Measurements from ENCODE around the gene GP9. TPM values are rescaled to one million over a fixed set of nuclear protein-coding genes. Genes with fewer than 3 reads are reported as not detected.
A peak's percentile ranks its signal among the peaks of the same experiment; 100 is the strongest.

The GP9 gene
- total RNA-seq, 2 experiments from 2014 or later = not detected

DNA sequence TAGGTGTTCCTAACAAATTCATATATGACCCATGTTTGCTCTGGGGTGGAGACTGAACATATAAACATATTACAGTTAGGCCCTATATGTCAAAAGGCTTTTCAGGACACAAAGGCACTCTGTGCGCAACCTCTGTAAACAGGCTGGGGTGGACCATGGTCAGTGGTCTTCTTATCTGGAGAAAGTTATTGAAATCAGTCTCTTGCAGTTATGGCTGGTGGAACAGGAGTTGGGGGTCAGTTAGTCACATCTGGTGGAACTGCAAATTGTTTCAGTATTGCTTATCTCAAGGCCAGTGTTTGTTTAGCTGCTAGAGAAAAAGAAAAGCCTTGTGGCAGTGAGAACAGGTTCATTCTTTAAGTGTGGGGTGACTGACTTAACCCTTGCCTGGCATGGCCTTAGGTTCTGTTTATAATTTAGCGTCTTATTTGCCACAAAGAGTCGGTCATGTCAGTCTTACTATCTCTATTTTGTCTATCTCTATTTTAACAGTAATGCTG lies 5.9 kb upstream of the GP9 start:
- Mint-ChIP-seq H3K27ac (peak overlapping the region; percentile 26), H3K36me3 (ENCODE audit: low read depth) (no peaks in the 10 kb centered on the region), H3K4me3 (no peak overlapping the region), H3K4me1 (ENCODE audit: low read depth) (peaks cover 14% of the 10 kb centered on the region), H3K27me3 (ENCODE audit: low read depth) (peaks cover 7% of the 10 kb centered on the region), H3K9me3 (ENCODE audit: insufficient read depth) (no peaks in the 10 kb centered on the region)
- no peak for ATAC-seq
- DNase-seq = no peak
- ChIA-PET CTCF (interaction anchor here (1.8 to 6.0 kb wide), 8 partner anchors 11 to 191 kb away, joined by 13 to 116 read pairs (median 66); partner anchors contain the start of gene RAB43), POLR2A (no interaction called here)

- Mint-ChIP-seq H3K4me3 (no peak overlapping the region), H3K36me3 (ENCODE audit: low read depth) (no peaks in the 10 kb centered on the region), H3K4me1 (ENCODE audit: low read depth) (peaks cover 14% of the 10 kb centered on the region), H3K9me3 (ENCODE audit: insufficient read depth) (no peaks in the 10 kb centered on the region), H3K27me3 (ENCODE audit: low read depth) (peaks cover 7% of the 10 kb centered on the region), H3K27ac (no peak overlapping the region)
- CTCF ChIA-PET = interaction anchor here (0.6 to 0.9 kb wide), 2 partner anchors 86 to 105 kb away, joined by 3 read pairs; no protein-coding TSS in a partner anchor
- DNase-seq (no peak), ATAC-seq (no peak)
- POLR2A ChIA-PET = interaction anchor here (0.5 kb wide), 1 partner anchor 42 kb away, joined by 3 read pairs; no protein-coding TSS in a partner anchor
Observed at GRCh38 chr3:129056451-129057173, 4.0 kb upstream of the GP9 start.

DNA sequence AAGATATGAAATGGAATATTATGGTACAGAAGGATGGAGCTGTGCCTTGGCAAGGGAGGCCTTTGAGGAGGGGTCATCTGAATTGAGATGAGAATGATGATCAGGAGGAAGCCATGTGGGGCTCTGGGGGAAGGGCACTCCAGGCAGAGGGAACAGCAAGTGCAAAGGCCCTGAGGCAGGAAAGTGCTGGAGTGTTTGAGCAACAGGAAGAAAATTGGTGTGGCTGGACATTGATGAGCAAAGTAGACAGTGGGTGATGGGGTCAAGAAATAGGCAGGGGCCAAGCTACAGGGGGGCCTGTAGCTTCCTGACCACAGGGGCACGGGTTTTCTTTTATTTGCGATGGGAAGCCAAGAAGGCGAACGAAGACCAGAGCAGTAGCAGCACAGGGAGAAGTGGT lies 3.3 kb upstream of the GP9 start:
- DNase-seq (no peak), ATAC-seq (no peak)
- Mint-ChIP-seq H3K4me1 (ENCODE audit: low read depth) (peaks cover 14% of the 10 kb centered on the region), H3K27ac (no peak overlapping the region), H3K27me3 (ENCODE audit: low read depth) (peaks cover 7% of the 10 kb centered on the region), H3K36me3 (ENCODE audit: low read depth) (no peaks in the 10 kb centered on the region), H3K9me3 (ENCODE audit: insufficient read depth) (no peaks in the 10 kb centered on the region), H3K4me3 (no peak overlapping the region)
- CTCF ChIA-PET = interaction anchor here (0.9 kb wide), 1 partner anchor 86 kb away, joined by 3 read pairs; no protein-coding TSS in a partner anchor
- POLR2A ChIA-PET = no interaction called here

DNA sequence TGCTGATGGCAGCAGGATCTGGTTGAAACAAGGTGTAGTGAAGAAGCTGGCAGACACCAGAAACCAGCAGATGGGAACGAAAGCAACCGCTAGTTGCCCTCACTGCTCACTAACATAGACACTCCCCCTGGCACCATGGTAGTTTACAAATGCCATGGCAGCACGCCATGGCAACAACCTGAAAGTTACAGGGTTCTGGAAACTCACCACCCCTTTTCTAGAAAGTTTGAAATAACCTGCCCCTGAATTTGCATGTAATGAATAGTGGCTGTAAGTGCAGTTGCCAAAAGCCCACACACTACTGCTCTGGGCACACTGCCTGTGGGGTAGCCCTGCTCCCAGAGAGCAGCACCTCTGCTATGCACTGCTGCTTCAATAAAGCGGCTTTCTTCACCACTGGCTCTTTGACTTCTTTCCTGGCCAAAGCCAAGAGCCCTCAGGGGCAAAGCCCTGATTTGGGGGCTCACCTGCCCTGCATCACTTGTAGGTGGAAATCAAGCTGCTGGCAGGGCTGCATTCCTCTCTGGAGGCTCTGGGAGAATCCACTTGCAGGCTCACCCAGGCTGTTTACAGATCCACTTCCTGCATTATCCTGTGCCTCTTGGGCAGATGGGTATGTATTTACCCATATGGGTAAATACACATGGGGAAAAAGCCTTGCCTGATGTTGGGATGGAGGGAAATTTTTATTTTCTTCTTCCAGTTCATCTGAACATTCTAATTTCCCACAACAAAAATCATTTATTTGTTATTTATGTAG lies 2.0 kb upstream of the GP9 start:
- ATAC-seq = peak; percentile 29
- no peak overlapping the region for H3K27ac Mint-ChIP-seq
- POLR2A ChIA-PET = interaction anchor here (0.6 kb wide), 1 partner anchor 15 kb away, joined by 3 read pairs; no protein-coding TSS in a partner anchor

GRCh38 chr3:129059311-129059958 lies 1.1 kb upstream of the GP9 start:
- ATAC-seq = no peak
- H3K27ac Mint-ChIP-seq = no peak overlapping the region
- H3K27me3 Mint-ChIP-seq (ENCODE audit: low read depth) = peaks cover 7% of the 10 kb centered on the region
- DNase-seq = no peak
- POLR2A ChIA-PET = no interaction called here
- H3K9me3 Mint-ChIP-seq (ENCODE audit: insufficient read depth) = no peaks in the 10 kb centered on the region
- no peak overlapping the region for H3K4me3 Mint-ChIP-seq
- H3K36me3 Mint-ChIP-seq (ENCODE audit: low read depth) = no peaks in the 10 kb centered on the region
- CTCF ChIA-PET = interaction anchor here (1.2 kb wide), 1 partner anchor 33 kb away, joined by 3 read pairs; no protein-coding TSS in a partner anchor
- peaks cover 6% of the 10 kb centered on the region for H3K4me1 Mint-ChIP-seq (ENCODE audit: low read depth)

More for the DNA sequence above, 2.0 kb upstream of the GP9 start:
- no peaks in the 10 kb centered on the region for H3K9me3 Mint-ChIP-seq (ENCODE audit: insufficient read depth)
- DNase-seq = no peak
- CTCF ChIA-PET = no interaction called here
- H3K36me3 Mint-ChIP-seq (ENCODE audit: low read depth) = no peaks in the 10 kb centered on the region
- H3K4me1 Mint-ChIP-seq (ENCODE audit: low read depth) = peaks cover 9% of the 10 kb centered on the region
- no peak overlapping the region for H3K4me3 Mint-ChIP-seq
- peaks cover 7% of the 10 kb centered on the region for H3K27me3 Mint-ChIP-seq (ENCODE audit: low read depth)

GRCh38 chr3:129061023-129061887 lies 676 bp downstream of the GP9 start:
- no peak overlapping the region for H3K27ac Mint-ChIP-seq
- CTCF ChIA-PET = no interaction called here
- DNase-seq (no peak), ATAC-seq (no peak)
- H3K27me3 Mint-ChIP-seq (ENCODE audit: low read depth) = peaks cover 7% of the 10 kb centered on the region
- no peaks in the 10 kb centered on the region for H3K36me3 Mint-ChIP-seq (ENCODE audit: low read depth)
- H3K9me3 Mint-ChIP-seq (ENCODE audit: insufficient read depth) = no peaks in the 10 kb centered on the region
- peaks cover 6% of the 10 kb centered on the region for H3K4me1 Mint-ChIP-seq (ENCODE audit: low read depth)
- POLR2A ChIA-PET = no interaction called here
- no peak overlapping the region for H3K4me3 Mint-ChIP-seq

GRCh38 chr3:129061888-129062834 lies 1.6 kb downstream of the GP9 start:
- DNase-seq (no peak), ATAC-seq (no peak)
- POLR2A ChIA-PET = interaction anchor here (0.7 kb wide), 1 partner anchor 9 kb away, joined by 4 read pairs; no protein-coding TSS in a partner anchor
- Mint-ChIP-seq H3K4me3 (no peak overlapping the region), H3K36me3 (ENCODE audit: low read depth) (no peaks in the 10 kb centered on the region), H3K27ac (no peak overlapping the region), H3K27me3 (ENCODE audit: low read depth) (peaks cover 3% of the 10 kb centered on the region), H3K4me1 (ENCODE audit: low read depth) (peaks cover 6% of the 10 kb centered on the region), H3K9me3 (ENCODE audit: insufficient read depth) (no peaks in the 10 kb centered on the region)
- CTCF ChIA-PET = interaction anchor here (8.8 kb wide), 1 partner anchor 10 kb away, joined by 116 read pairs; no protein-coding TSS in a partner anchor

DNA sequence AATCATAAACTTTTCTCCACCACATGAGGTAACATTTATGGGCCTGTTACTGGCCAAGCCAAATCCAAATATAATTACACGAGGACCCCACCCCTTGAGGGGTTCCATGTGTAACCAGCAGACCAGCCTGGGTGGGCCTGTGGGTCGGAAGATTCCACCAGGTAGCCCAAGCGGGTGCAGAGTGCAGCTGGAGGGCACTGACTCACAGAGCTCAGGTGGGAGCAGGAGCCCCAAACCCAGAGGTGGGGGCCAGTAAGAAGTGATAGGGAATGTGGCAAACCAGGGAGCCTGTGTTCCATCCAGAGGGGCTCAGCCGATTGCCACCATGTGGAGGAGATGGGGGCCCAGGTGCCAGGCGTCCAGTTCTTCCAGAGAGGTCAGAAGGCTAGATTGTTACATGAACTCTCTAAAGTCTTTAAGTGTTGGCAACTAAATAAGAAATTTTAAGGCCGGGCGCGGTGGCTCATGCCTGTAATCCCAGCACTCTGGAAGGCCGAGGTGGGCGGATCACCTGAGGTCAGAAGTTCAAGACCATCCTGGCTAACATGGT lies 2.6 kb downstream of the GP9 start:
- Mint-ChIP-seq H3K4me1 (ENCODE audit: low read depth) (peaks cover 12% of the 10 kb centered on the region), H3K4me3 (no peak overlapping the region), H3K27me3 (ENCODE audit: low read depth) (peaks cover 2% of the 10 kb centered on the region), H3K27ac (no peak overlapping the region), H3K36me3 (ENCODE audit: low read depth) (peaks cover 2% of the 10 kb centered on the region), H3K9me3 (ENCODE audit: insufficient read depth) (no peaks in the 10 kb centered on the region)
- ChIA-PET POLR2A (no interaction called here), CTCF (interaction anchor here (8.8 kb wide), 1 partner anchor 11 kb away, joined by 116 read pairs; no protein-coding TSS in a partner anchor)
- DNase-seq (no peak), ATAC-seq (no peak)

DNA sequence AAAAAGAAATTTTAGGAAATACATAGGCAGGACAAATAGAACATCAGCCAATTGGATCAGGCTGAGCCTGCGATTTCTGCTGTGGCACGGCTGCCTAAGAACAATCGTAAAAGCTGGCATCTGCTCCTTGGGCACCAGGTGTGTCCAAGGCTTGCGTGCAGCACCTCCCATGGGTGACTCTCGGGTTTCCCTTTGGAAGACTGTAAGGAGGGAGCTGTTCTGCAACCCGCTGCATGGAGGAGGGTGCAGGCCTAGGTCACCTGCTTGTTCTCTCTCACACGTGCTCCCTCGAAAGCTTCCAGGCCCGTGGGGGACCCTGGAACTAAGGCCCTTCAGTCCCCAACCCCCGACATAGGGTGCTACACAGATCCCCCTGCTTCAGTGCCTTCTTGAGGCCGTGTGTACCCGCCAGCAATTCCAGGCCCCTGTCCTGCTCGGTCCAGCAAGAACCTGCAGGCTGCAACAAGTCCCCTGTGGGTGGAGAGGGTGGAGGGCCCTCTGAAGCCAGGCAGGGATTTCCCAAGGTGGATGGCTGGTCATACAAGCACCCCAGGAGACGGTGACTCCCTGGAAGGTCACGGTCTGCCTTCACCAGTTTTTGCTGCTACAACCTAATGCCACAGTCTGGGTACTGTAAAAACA lies 3.4 kb downstream of the GP9 start:
- Mint-ChIP-seq H3K36me3 (ENCODE audit: low read depth) (peaks cover 2% of the 10 kb centered on the region), H3K27ac (no peak overlapping the region), H3K9me3 (ENCODE audit: insufficient read depth) (no peaks in the 10 kb centered on the region), H3K4me3 (no peak overlapping the region), H3K27me3 (ENCODE audit: low read depth) (peaks cover 2% of the 10 kb centered on the region), H3K4me1 (ENCODE audit: low read depth) (peaks cover 8% of the 10 kb centered on the region)
- ChIA-PET CTCF (interaction anchor here (0.6 to 8.8 kb wide), 2 partner anchors 12 to 181 kb away, joined by 3 to 116 read pairs; no protein-coding TSS in a partner anchor), POLR2A (no interaction called here)
- no peak for DNase-seq
- ATAC-seq = no peak

Data from activated CD8-positive, alpha-beta T cell treated with anti-CD3 and anti-CD28 coated beads, Interleukin-2, amount 10 ng/mL, durations not matched to agents 7 days and 5 days (primary cell).